CD4-positive, CD25-positive, alpha-beta regulatory T cell (primary cell): ENCODE results near the gene VMP1. TPM values are rescaled to one million over a fixed set of nuclear protein-coding genes. Genes with fewer than 3 reads are reported as not detected.
A peak's percentile ranks its signal among the peaks of the same experiment; 100 is the strongest.

Source experiments
- ATAC-seq, 2 donors: fragments of 150-1000 bp; cut with Tn5 transposase; one replicate each; pipeline ENCODE4 v1.10.0; 2021; ENCODE audit warnings: low read depth in 2 of 2, moderate number of reproducible peaks in 2 of 2, moderate library complexity in 1 of 2
- DNase-seq, 3 donors: peaks; one replicate each; pipeline versions ENCODE4 v3.0.0 to v3.0.0-alpha.2; 2012 to 2022; ENCODE audit warnings: mixed read lengths in 1 of 3
- H3K27ac ChIP-seq: one replicate; pipeline ENCODE4 v1.7.0; 2013; ENCODE audit warnings: mild to moderate bottlenecking, low read length; ENCODE audit not compliant: insufficient read depth, poor library complexity, severe bottlenecking
- H3K27me3 ChIP-seq: one replicate; pipeline ENCODE4 v1.7.0; 2013; ENCODE audit warnings: low read length; ENCODE audit not compliant: control insufficient read depth, insufficient read depth
- H3K36me3 ChIP-seq: one replicate; pipeline ENCODE4 v1.7.0; 2013; ENCODE audit warnings: mild to moderate bottlenecking, low read length, moderate library complexity; ENCODE audit not compliant: control insufficient read depth, insufficient read depth
- H3K4me1 ChIP-seq: 2 replicates; pipeline ENCODE4 v1.7.0; 2013; ENCODE audit warnings: mild to moderate bottlenecking, low read length; ENCODE audit not compliant: insufficient read depth, control insufficient read depth, poor library complexity, severe bottlenecking
- H3K4me3 ChIP-seq: one replicate; pipeline ENCODE4 v1.7.0; 2013; ENCODE audit warnings: low read depth, mild to moderate bottlenecking, low read length, moderate library complexity
- H3K9me3 ChIP-seq, 2 experiments: 1 replicate in 1 of 2; 2 replicates in 1 of 2; pipeline ENCODE4 v1.7.0; 2013; ENCODE audit warnings: low read length in 2 of 2, mild to moderate bottlenecking in 1 of 2, moderate library complexity in 1 of 2; ENCODE audit not compliant: control insufficient read depth in 2 of 2
- H3K27ac Mint-ChIP-seq, 3 donors: one replicate each; pipeline ENCODE4 v1.8.0; 2020 to 2022; ENCODE audit warnings: mild to moderate bottlenecking in 3 of 3, mixed read lengths in 3 of 3, moderate library complexity in 2 of 3
- H3K27me3 Mint-ChIP-seq: one replicate; pipeline ENCODE4 v1.8.0; 2022; ENCODE audit warnings: mild to moderate bottlenecking, mixed read lengths
- H3K36me3 Mint-ChIP-seq: one replicate; pipeline ENCODE4 v1.8.0; 2020; ENCODE audit warnings: mixed read lengths
- H3K4me1 Mint-ChIP-seq, 4 donors: one replicate each; pipeline ENCODE4 v1.8.0; 2020 to 2022; ENCODE audit warnings: mixed read lengths in 4 of 4, mild to moderate bottlenecking in 1 of 4
- H3K4me3 Mint-ChIP-seq, 4 donors: one replicate each; pipeline ENCODE4 v1.8.0; 2020 to 2022; ENCODE audit warnings: mild to moderate bottlenecking in 4 of 4, mixed read lengths in 4 of 4, moderate library complexity in 3 of 4
- H3K9me3 Mint-ChIP-seq, 7 donors: one replicate each; pipeline ENCODE4 v1.8.0; 2020 to 2022; ENCODE audit warnings: mixed read lengths in 7 of 7, mild to moderate bottlenecking in 3 of 7, moderate library complexity in 2 of 7
- polyA plus RNA-seq, 4 donors: library from polyadenylated mRNA; unstranded; fragments of 300-500 nt; fragmentation: Illumina TruSeq; gene quantifications; one replicate each; pipeline ENCODE4 v1.2.3, GENCODE V29; 2021
- total RNA-seq: library from RNA; stranded (reverse); gene quantifications from one replicate; pipeline ENCODE4 v1.2.3, GENCODE V29; 2022

VMP1 gene
- total and polyA plus RNA-seq, 5 donors from 2014 or later: 50.3 to 238 (median 73.4) TPM

- Histone ChIP-seq H3K36me3 (peaks cover 5% of the 10 kb centered on the region), H3K9me3 (no peaks in the 10 kb centered on the region), H3K4me3 (no peak overlapping the region), H3K27ac (no peak overlapping the region), H3K4me1 (peaks cover 23% of the 10 kb centered on the region), H3K27me3 (no peaks in the 10 kb centered on the region)
- no peak overlapping the region for H3K27ac Mint-ChIP-seq
- ATAC-seq (no peak), DNase-seq (no peak)
- no peaks in the 10 kb centered on the region for H3K27me3 Mint-ChIP-seq
- peaks cover 9% of the 10 kb centered on the region for H3K36me3 Mint-ChIP-seq
- H3K4me1 Mint-ChIP-seq: peaks cover 14 to 29% (median 20%) of the 10 kb centered on the region in 4 donors
- H3K9me3 Mint-ChIP-seq: no peaks in the 10 kb centered on the region
- no peak overlapping the region for H3K4me3 Mint-ChIP-seq
Measured at GRCh38 chr17:59766491-59766890, 59.0 kb downstream of the VMP1 start.

GRCh38 chr17:59767176-59767575 lies 59.7 kb downstream of the VMP1 start:
- no peak overlapping the region for H3K4me3 ChIP-seq
- Mint-ChIP-seq H3K4me3 (no peak overlapping the region), H3K4me1 (peaks cover 9 to 22% (median 15%) of the 10 kb centered on the region in 4 donors), H3K27me3 (no peaks in the 10 kb centered on the region), H3K9me3 (no peaks in the 10 kb centered on the region), H3K36me3 (peaks cover 9% of the 10 kb centered on the region), H3K27ac (no peak overlapping the region)
- ATAC-seq (no peak), DNase-seq (no peak)
- H3K36me3 ChIP-seq: peaks cover 5% of the 10 kb centered on the region
- no peaks in the 10 kb centered on the region for H3K9me3 ChIP-seq
- no peaks in the 10 kb centered on the region for H3K27me3 ChIP-seq
- H3K4me1 ChIP-seq: peaks cover 19% of the 10 kb centered on the region
- H3K27ac ChIP-seq: no peak overlapping the region

- peaks cover 4 to 10% (median 6%) of the 10 kb centered on the region in 4 donors for H3K4me1 Mint-ChIP-seq
- Histone ChIP-seq H3K9me3 (no peaks in the 10 kb centered on the region), H3K4me3 (no peak overlapping the region), H3K4me1 (no peaks in the 10 kb centered on the region), H3K27me3 (no peaks in the 10 kb centered on the region), H3K27ac (no peak overlapping the region), H3K36me3 (peaks cover 13% of the 10 kb centered on the region)
- no peak overlapping the region for H3K27ac Mint-ChIP-seq
- no peaks in the 10 kb centered on the region for H3K27me3 Mint-ChIP-seq
- peaks cover 16% of the 10 kb centered on the region for H3K36me3 Mint-ChIP-seq
- H3K4me3 Mint-ChIP-seq: no peak overlapping the region
- ATAC-seq (no peak), DNase-seq (no peak)
- no peaks in the 10 kb centered on the region for H3K9me3 Mint-ChIP-seq
Measured at GRCh38 chr17:59769887-59770286, 62.4 kb downstream of the VMP1 start.

GRCh38 chr17:59771093-59771492 lies 63.6 kb downstream of the VMP1 start:
- DNase-seq (no peak), ATAC-seq (no peak)
- Histone ChIP-seq H3K36me3 (peaks cover 20% of the 10 kb centered on the region), H3K27me3 (no peaks in the 10 kb centered on the region), H3K4me1 (no peaks in the 10 kb centered on the region), H3K27ac (no peak overlapping the region), H3K4me3 (no peak overlapping the region), H3K9me3 (no peaks in the 10 kb centered on the region)
- H3K27ac Mint-ChIP-seq: peak overlapping the region in 1 of 3 donors; percentile 54
- peaks cover 15% of the 10 kb centered on the region for H3K36me3 Mint-ChIP-seq
- no peaks in the 10 kb centered on the region for H3K9me3 Mint-ChIP-seq
- peaks cover 2 to 6% (median 4%) of the 10 kb centered on the region in 4 donors for H3K4me1 Mint-ChIP-seq
- H3K27me3 Mint-ChIP-seq: no peaks in the 10 kb centered on the region
- H3K4me3 Mint-ChIP-seq: no peak overlapping the region

GRCh38 chr17:59775786-59776350 lies 68.4 kb downstream of the VMP1 start:
- no peaks in the 10 kb centered on the region for H3K27me3 ChIP-seq
- H3K27ac ChIP-seq: no peak overlapping the region
- Mint-ChIP-seq H3K27ac (no peak overlapping the region), H3K36me3 (peaks cover 37% of the 10 kb centered on the region), H3K9me3 (peaks cover 0 to 6% (median 0%) of the 10 kb centered on the region in 7 donors), H3K27me3 (no peaks in the 10 kb centered on the region), H3K4me1 (peaks cover 11 to 23% (median 18%) of the 10 kb centered on the region in 4 donors), H3K4me3 (no peak overlapping the region)
- H3K9me3 ChIP-seq: peaks cover 0 to 5% of the 10 kb centered on the region in 2 experiments
- peaks cover 28% of the 10 kb centered on the region for H3K36me3 ChIP-seq
- H3K4me1 ChIP-seq: peaks cover 11% of the 10 kb centered on the region
- ATAC-seq: no peak
- DNase-seq: no peak
- H3K4me3 ChIP-seq: no peak overlapping the region

GRCh38 chr17:59776577-59776976 lies 69.1 kb downstream of the VMP1 start:
- no peaks in the 10 kb centered on the region for H3K27me3 ChIP-seq
- H3K27me3 Mint-ChIP-seq: no peaks in the 10 kb centered on the region
- H3K9me3 Mint-ChIP-seq: peaks cover 0 to 6% (median 0%) of the 10 kb centered on the region in 7 donors
- DNase-seq: no peak
- peaks cover 28% of the 10 kb centered on the region for H3K36me3 ChIP-seq
- H3K27ac Mint-ChIP-seq: peak overlapping the region in 1 of 3 donors; percentile 26
- peaks cover 11 to 24% (median 18%) of the 10 kb centered on the region in 4 donors for H3K4me1 Mint-ChIP-seq
- H3K4me3 ChIP-seq: no peak overlapping the region
- H3K4me1 ChIP-seq: peaks cover 11% of the 10 kb centered on the region
- ATAC-seq: no peak
- H3K9me3 ChIP-seq: peaks cover 0 to 5% of the 10 kb centered on the region in 2 experiments
- no peak overlapping the region for H3K27ac ChIP-seq
- peaks cover 37% of the 10 kb centered on the region for H3K36me3 Mint-ChIP-seq
- no peak overlapping the region for H3K4me3 Mint-ChIP-seq

GRCh38 chr17:59777033-59777432 lies 69.6 kb downstream of the VMP1 start:
- H3K4me3 Mint-ChIP-seq: no peak overlapping the region
- DNase-seq: no peak
- H3K27ac Mint-ChIP-seq: peak overlapping the region in 2 of 3 donors; percentile 3 to 26
- peaks cover 11 to 24% (median 18%) of the 10 kb centered on the region in 4 donors for H3K4me1 Mint-ChIP-seq
- Histone ChIP-seq H3K9me3 (peaks cover 0 to 5% of the 10 kb centered on the region in 2 experiments), H3K36me3 (peaks cover 28% of the 10 kb centered on the region), H3K4me3 (no peak overlapping the region), H3K27me3 (no peaks in the 10 kb centered on the region), H3K27ac (no peak overlapping the region), H3K4me1 (peaks cover 11% of the 10 kb centered on the region)
- ATAC-seq: no peak
- H3K36me3 Mint-ChIP-seq: peaks cover 37% of the 10 kb centered on the region
- H3K27me3 Mint-ChIP-seq: no peaks in the 10 kb centered on the region
- peaks cover 0 to 6% (median 0%) of the 10 kb centered on the region in 7 donors for H3K9me3 Mint-ChIP-seq

GRCh38 chr17:59778996-59779395 lies 71.5 kb downstream of the VMP1 start:
- peak overlapping the region; percentile 59 for H3K27ac ChIP-seq
- Mint-ChIP-seq H3K27me3 (no peaks in the 10 kb centered on the region), H3K4me3 (peak overlapping the region in 2 of 4 donors; percentile 0 to 29), H3K4me1 (peaks cover 22 to 42% (median 29%) of the 10 kb centered on the region in 4 donors), H3K36me3 (peaks cover 33% of the 10 kb centered on the region), H3K27ac (peak overlapping the region; percentile 63 to 92 (median 90)), H3K9me3 (peaks cover 0 to 6% (median 0%) of the 10 kb centered on the region in 7 donors)
- ATAC-seq (no peak), DNase-seq (no peak)
- no peaks in the 10 kb centered on the region for H3K27me3 ChIP-seq
- peaks cover 28% of the 10 kb centered on the region for H3K4me1 ChIP-seq
- H3K36me3 ChIP-seq: peaks cover 27% of the 10 kb centered on the region
- peaks cover 0 to 5% of the 10 kb centered on the region in 2 experiments for H3K9me3 ChIP-seq
- peak overlapping the region; percentile 2 for H3K4me3 ChIP-seq
